WTC11 (cell line): ENCODE data around the gene MED10. TPM values are rescaled to one million over a fixed set of nuclear protein-coding genes. Genes with fewer than 3 reads are reported as not detected.
"Not testable (repeated sequence)": the region's sequence is repeated elsewhere in the genome, so short reads cannot be mapped to it uniquely, and the experiment has no call there.

Experiments used
- ATAC-seq: fragments of 200-7000 bp; cut with Tn5 transposase; 2 replicates; pipeline ENCODE4 v1.10.0; 2021; ENCODE audit warnings: mild to moderate bottlenecking, moderate library complexity
- CTCF ChIA-PET: fragments of 300-600 bp; sonication (Branson Sonifier 250); formaldehyde crosslinking; loops from one replicate; lab custom pipeline; 2021; ENCODE audit warnings: antibody characterized with exemption; lab: Charles Lee
- POLR2A ChIA-PET: fragments of 350-600 bp; sonication (Branson Sonifier 250); formaldehyde crosslinking; loops from one replicate; lab custom pipeline; 2021; ENCODE audit warnings: antibody characterized with exemption; lab: Charles Lee
- DNase-seq: peaks from one replicate; pipeline ENCODE4 v3.0.0; 2021; ENCODE audit warnings: low spot score
- H3K27ac Mint-ChIP-seq: 2 replicates; pipeline ENCODE4 v1.8.0; 2021; ENCODE audit warnings: mixed read lengths
- H3K27me3 Mint-ChIP-seq: 2 replicates; pipeline ENCODE4 v1.8.0; 2021; ENCODE audit warnings: low read depth, mild to moderate bottlenecking, moderate library complexity, mixed read lengths
- H3K36me3 Mint-ChIP-seq: 2 replicates; pipeline ENCODE4 v1.8.0; 2021; ENCODE audit warnings: mixed read lengths
- H3K4me1 Mint-ChIP-seq: 2 replicates; pipeline ENCODE4 v1.8.0; 2022; ENCODE audit warnings: mixed read lengths
- H3K4me3 Mint-ChIP-seq: 2 replicates; pipeline ENCODE4 v1.8.0; 2021; ENCODE audit warnings: mild to moderate bottlenecking, moderate library complexity, mixed read lengths
- H3K9me3 Mint-ChIP-seq: 2 replicates; pipeline ENCODE4 v1.8.0; 2021; ENCODE audit warnings: mixed read lengths
- AR ChIP-seq: fragments of 250-450 bp; sonication (Bioruptor Pico); IDR thresholded peaks from 2 replicates; pipeline ENCODE4 v1.9.0; 2021; ENCODE audit warnings: mild to moderate bottlenecking
- FOXP4 ChIP-seq: sonication (generic); formaldehyde crosslinking; IDR thresholded peaks from 2 replicates; pipeline ENCODE4 v1.8.0; 2022; ENCODE audit warnings: mild to moderate bottlenecking, missing genetic modification reagents
- HMGA2 ChIP-seq: fragments of 250-450 bp; sonication (Bioruptor Pico); IDR thresholded peaks from 2 replicates; pipeline ENCODE4 v1.4.0; 2021; ENCODE audit warnings: mild to moderate bottlenecking, moderate library complexity
- NFATC4 ChIP-seq: fragments of 250-450 bp; sonication (Bioruptor Pico); IDR thresholded peaks from 2 replicates; pipeline ENCODE4 v1.9.0; 2021; ENCODE audit warnings: mild to moderate bottlenecking
- NFYB ChIP-seq: sonication (generic); formaldehyde crosslinking; conservative IDR thresholded peaks from 2 replicates; pipeline ENCODE4 v1.8.0; 2022; ENCODE audit warnings: low read depth, missing genetic modification reagents
- PREB ChIP-seq: sonication (generic); formaldehyde crosslinking; IDR thresholded peaks from 2 replicates; pipeline ENCODE4 v1.8.1; 2022; ENCODE audit warnings: mild to moderate bottlenecking, missing genetic modification reagents, moderate library complexity, borderline replicate concordance
- SP1 ChIP-seq: sonication (generic); formaldehyde crosslinking; conservative IDR thresholded peaks from 2 replicates; pipeline ENCODE4 v1.8.1; 2022; ENCODE audit warnings: missing genetic modification reagents
- TEAD1 ChIP-seq: sonication (generic); formaldehyde crosslinking; IDR thresholded peaks from 2 replicates; pipeline ENCODE4 v1.8.0; 2022; ENCODE audit warnings: mild to moderate bottlenecking, missing genetic modification reagents
- ZBTB21 ChIP-seq: sonication (generic); formaldehyde crosslinking; IDR thresholded peaks from 2 replicates; pipeline ENCODE4 v1.8.1; 2023; ENCODE audit warnings: mild to moderate bottlenecking, missing genetic modification reagents, borderline replicate concordance
- ZNF121 ChIP-seq: sonication (generic); formaldehyde crosslinking; IDR thresholded peaks from 2 replicates; pipeline ENCODE4 v1.8.0; 2023; ENCODE audit warnings: missing genetic modification reagents
- ZNF263 ChIP-seq: sonication (generic); formaldehyde crosslinking; IDR thresholded peaks from 2 replicates; pipeline ENCODE4 v1.8.1; 2022; ENCODE audit warnings: low read depth, mild to moderate bottlenecking, moderate library complexity, missing genetic modification reagents
- total RNA-seq: library from RNA; stranded (reverse); gene quantifications from 3 replicates; pipeline ENCODE4 v1.2.3, GENCODE V29; 2021
- TF ChIP-seq, protein P1 (sequence below): sonication (generic); formaldehyde crosslinking; IDR thresholded peaks from 2 replicates; pipeline ENCODE4 v1.8.1; 2023; ENCODE audit warnings: mild to moderate bottlenecking, missing genetic modification reagents, moderate library complexity
- TF ChIP-seq, protein P2 (sequence below): sonication (generic); formaldehyde crosslinking; IDR thresholded peaks from 2 replicates; pipeline ENCODE4 v1.8.1; 2023; ENCODE audit warnings: mild to moderate bottlenecking, missing genetic modification reagents, borderline replicate concordance
- TF ChIP-seq, protein P3 (sequence below): fragments of 200-600 bp; IDR thresholded peaks from 2 replicates; pipeline ENCODE4 v1.8.0; 2022; ENCODE audit warnings: antibody characterized with exemption

Gene MED10
- total RNA-seq, 1 experiment from 2014 or later = 17.2 TPM

- no peak for DNase-seq
- no peak overlapping the region for H3K27ac Mint-ChIP-seq
- CTCF ChIA-PET = no interaction called here
- H3K4me1 Mint-ChIP-seq = peaks cover 11% of the 10 kb centered on the region
- H3K36me3 Mint-ChIP-seq = no peaks in the 10 kb centered on the region; the same call in 1 of the 2 replicates
- POLR2A ChIA-PET = no interaction called here
- H3K9me3 Mint-ChIP-seq = no peaks in the 10 kb centered on the region
- TF ChIP-seq, protein P1, sequence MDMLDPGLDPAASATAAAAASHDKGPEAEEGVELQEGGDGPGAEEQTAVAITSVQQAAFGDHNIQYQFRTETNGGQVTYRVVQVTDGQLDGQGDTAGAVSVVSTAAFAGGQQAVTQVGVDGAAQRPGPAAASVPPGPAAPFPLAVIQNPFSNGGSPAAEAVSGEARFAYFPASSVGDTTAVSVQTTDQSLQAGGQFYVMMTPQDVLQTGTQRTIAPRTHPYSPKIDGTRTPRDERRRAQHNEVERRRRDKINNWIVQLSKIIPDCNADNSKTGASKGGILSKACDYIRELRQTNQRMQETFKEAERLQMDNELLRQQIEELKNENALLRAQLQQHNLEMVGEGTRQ = no peak
- TF ChIP-seq ZNF121 (CRISPR knock-in tag) (no peak), ZNF263 (CRISPR knock-in tag) (no peak), AR (CRISPR knock-in tag) (no peak), PREB (CRISPR knock-in tag) (no peak), TEAD1 (CRISPR knock-in tag) (no peak), HMGA2 (CRISPR knock-in tag) (no peak)
- TF ChIP-seq, protein P2, sequence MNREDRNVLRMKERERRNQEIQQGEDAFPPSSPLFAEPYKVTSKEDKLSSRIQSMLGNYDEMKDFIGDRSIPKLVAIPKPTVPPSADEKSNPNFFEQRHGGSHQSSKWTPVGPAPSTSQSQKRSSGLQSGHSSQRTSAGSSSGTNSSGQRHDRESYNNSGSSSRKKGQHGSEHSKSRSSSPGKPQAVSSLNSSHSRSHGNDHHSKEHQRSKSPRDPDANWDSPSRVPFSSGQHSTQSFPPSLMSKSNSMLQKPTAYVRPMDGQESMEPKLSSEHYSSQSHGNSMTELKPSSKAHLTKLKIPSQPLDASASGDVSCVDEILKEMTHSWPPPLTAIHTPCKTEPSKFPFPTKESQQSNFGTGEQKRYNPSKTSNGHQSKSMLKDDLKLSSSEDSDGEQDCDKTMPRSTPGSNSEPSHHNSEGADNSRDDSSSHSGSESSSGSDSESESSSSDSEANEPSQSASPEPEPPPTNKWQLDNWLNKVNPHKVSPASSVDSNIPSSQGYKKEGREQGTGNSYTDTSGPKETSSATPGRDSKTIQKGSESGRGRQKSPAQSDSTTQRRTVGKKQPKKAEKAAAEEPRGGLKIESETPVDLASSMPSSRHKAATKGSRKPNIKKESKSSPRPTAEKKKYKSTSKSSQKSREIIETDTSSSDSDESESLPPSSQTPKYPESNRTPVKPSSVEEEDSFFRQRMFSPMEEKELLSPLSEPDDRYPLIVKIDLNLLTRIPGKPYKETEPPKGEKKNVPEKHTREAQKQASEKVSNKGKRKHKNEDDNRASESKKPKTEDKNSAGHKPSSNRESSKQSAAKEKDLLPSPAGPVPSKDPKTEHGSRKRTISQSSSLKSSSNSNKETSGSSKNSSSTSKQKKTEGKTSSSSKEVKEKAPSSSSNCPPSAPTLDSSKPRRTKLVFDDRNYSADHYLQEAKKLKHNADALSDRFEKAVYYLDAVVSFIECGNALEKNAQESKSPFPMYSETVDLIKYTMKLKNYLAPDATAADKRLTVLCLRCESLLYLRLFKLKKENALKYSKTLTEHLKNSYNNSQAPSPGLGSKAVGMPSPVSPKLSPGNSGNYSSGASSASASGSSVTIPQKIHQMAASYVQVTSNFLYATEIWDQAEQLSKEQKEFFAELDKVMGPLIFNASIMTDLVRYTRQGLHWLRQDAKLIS (CRISPR knock-in tag) = no peak
- TF ChIP-seq, all 79 proteins: peak for 0
- no peaks in the 10 kb centered on the region for H3K27me3 Mint-ChIP-seq
- H3K4me3 Mint-ChIP-seq = no peak overlapping the region
- ATAC-seq = no peak
Observed at GRCh38 chr5:6358434-6358820, 19.9 kb downstream of the MED10 start.

- POLR2A ChIA-PET, DNase-seq, CTCF ChIA-PET, H3K9me3 Mint-ChIP-seq, H3K4me3 Mint-ChIP-seq, H3K27ac Mint-ChIP-seq, H3K36me3 Mint-ChIP-seq, H3K27me3 Mint-ChIP-seq, ATAC-seq: not testable (repeated sequence)
- peaks cover 11% of the 10 kb centered on the region for H3K4me1 Mint-ChIP-seq
Observed at GRCh38 chr5:6357817-6358433, 20.4 kb downstream of the MED10 start.

- Mint-ChIP-seq H3K9me3 (0 out of 2 replicates have a peak, but pooled peaks cover 5% of the 10 kb centered on the region), H3K27me3 (peaks cover 4% of the 10 kb centered on the region; the same call in 1 of the 2 replicates), H3K36me3 (no peaks in the 10 kb centered on the region), H3K27ac (no peak overlapping the region), H3K4me3 (no peak overlapping the region), H3K4me1 (peaks cover 11% of the 10 kb centered on the region)
- ChIA-PET CTCF (no interaction called here), POLR2A (no interaction called here)
- DNase-seq (no peak), ATAC-seq (no peak)
- TF ChIP-seq, protein P3, sequence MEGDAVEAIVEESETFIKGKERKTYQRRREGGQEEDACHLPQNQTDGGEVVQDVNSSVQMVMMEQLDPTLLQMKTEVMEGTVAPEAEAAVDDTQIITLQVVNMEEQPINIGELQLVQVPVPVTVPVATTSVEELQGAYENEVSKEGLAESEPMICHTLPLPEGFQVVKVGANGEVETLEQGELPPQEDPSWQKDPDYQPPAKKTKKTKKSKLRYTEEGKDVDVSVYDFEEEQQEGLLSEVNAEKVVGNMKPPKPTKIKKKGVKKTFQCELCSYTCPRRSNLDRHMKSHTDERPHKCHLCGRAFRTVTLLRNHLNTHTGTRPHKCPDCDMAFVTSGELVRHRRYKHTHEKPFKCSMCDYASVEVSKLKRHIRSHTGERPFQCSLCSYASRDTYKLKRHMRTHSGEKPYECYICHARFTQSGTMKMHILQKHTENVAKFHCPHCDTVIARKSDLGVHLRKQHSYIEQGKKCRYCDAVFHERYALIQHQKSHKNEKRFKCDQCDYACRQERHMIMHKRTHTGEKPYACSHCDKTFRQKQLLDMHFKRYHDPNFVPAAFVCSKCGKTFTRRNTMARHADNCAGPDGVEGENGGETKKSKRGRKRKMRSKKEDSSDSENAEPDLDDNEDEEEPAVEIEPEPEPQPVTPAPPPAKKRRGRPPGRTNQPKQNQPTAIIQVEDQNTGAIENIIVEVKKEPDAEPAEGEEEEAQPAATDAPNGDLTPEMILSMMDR = no peak
- TF ChIP-seq PREB (CRISPR knock-in tag) (no peak), SP1 (CRISPR knock-in tag) (no peak), ZBTB21 (CRISPR knock-in tag) (no peak), ZNF121 (CRISPR knock-in tag) (no peak), NFYB (CRISPR knock-in tag) (no peak), NFATC4 (CRISPR knock-in tag) (no peak), FOXP4 (CRISPR knock-in tag) (no peak)
Observed at GRCh38 chr5:6356578-6357164, 21.7 kb downstream of the MED10 start.
